PFSK-1 (cell line): ENCODE measurements around the gene RNF148.

Source experiments
- FOXP2 ChIP-seq: optimal IDR thresholded peaks from 2 replicates; pipeline ENCODE3; 2011; ENCODE audit warnings: borderline replicate concordance, control low read depth, inconsistent platforms; ENCODE audit not compliant: insufficient read depth; ENCODE audit errors: extremely low read length, extremely low read depth
- POLR2AphosphoS5 ChIP-seq: IDR thresholded peaks from 2 replicates; pipeline ENCODE4 v1.6.1; 2012; ENCODE audit warnings: low read depth, mild to moderate bottlenecking, control low read depth, low read length, moderate library complexity
- SIN3A ChIP-seq: IDR thresholded peaks from 2 replicates; pipeline ENCODE4 v1.6.1; 2012; ENCODE audit warnings: mild to moderate bottlenecking, low read length, moderate library complexity, borderline replicate concordance; ENCODE audit not compliant: insufficient read depth
- TAF1 ChIP-seq: IDR thresholded peaks from 2 replicates; pipeline ENCODE4 v1.6.1; 2012; ENCODE audit warnings: low read length, control low read depth, borderline replicate concordance; ENCODE audit not compliant: insufficient read depth
- TF ChIP-seq, protein P1 (sequence below), 2 experiments: IDR thresholded peaks; 2 replicates each; pipeline versions ENCODE4 v1.6.1 to v1.8.0; 2011 to 2012; ENCODE audit warnings: low read depth in 2 of 2, low read length in 2 of 2, control low read depth in 1 of 2, inconsistent platforms in 1 of 2, mild to moderate bottlenecking in 1 of 2, moderate library complexity in 1 of 2; ENCODE audit not compliant: insufficient read depth in 1 of 2

Gene RNF148

DNA sequence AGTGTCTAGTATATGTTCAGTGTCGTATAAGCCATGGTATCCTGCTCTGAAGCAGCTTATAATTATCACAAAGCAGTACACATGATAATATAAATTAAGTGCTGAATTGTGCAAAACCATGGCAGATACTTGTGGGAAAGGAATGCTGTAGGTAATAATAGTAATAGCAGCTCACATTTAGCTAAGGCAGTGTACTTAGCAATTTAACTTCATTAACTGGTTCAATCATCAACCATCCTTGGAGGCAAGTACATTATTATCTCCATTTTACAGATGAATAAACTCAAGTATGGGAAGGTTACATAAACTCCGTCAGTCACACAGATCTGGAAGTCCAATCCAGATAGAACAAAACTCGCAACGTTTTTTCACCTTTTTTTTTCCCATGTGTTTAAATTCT lies 21.6 kb upstream of the RNF148 start:
- TF ChIP-seq FOXP2, result no peak
- TF ChIP-seq, protein P1, sequence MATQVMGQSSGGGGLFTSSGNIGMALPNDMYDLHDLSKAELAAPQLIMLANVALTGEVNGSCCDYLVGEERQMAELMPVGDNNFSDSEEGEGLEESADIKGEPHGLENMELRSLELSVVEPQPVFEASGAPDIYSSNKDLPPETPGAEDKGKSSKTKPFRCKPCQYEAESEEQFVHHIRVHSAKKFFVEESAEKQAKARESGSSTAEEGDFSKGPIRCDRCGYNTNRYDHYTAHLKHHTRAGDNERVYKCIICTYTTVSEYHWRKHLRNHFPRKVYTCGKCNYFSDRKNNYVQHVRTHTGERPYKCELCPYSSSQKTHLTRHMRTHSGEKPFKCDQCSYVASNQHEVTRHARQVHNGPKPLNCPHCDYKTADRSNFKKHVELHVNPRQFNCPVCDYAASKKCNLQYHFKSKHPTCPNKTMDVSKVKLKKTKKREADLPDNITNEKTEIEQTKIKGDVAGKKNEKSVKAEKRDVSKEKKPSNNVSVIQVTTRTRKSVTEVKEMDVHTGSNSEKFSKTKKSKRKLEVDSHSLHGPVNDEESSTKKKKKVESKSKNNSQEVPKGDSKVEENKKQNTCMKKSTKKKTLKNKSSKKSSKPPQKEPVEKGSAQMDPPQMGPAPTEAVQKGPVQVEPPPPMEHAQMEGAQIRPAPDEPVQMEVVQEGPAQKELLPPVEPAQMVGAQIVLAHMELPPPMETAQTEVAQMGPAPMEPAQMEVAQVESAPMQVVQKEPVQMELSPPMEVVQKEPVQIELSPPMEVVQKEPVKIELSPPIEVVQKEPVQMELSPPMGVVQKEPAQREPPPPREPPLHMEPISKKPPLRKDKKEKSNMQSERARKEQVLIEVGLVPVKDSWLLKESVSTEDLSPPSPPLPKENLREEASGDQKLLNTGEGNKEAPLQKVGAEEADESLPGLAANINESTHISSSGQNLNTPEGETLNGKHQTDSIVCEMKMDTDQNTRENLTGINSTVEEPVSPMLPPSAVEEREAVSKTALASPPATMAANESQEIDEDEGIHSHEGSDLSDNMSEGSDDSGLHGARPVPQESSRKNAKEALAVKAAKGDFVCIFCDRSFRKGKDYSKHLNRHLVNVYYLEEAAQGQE (IDR thresholded peaks at IDR 0.05; ENCODE audit: insufficient read depth in 1 of 2, low read depth in 2 of 2, low read length in 2 of 2), result no peak

DNA sequence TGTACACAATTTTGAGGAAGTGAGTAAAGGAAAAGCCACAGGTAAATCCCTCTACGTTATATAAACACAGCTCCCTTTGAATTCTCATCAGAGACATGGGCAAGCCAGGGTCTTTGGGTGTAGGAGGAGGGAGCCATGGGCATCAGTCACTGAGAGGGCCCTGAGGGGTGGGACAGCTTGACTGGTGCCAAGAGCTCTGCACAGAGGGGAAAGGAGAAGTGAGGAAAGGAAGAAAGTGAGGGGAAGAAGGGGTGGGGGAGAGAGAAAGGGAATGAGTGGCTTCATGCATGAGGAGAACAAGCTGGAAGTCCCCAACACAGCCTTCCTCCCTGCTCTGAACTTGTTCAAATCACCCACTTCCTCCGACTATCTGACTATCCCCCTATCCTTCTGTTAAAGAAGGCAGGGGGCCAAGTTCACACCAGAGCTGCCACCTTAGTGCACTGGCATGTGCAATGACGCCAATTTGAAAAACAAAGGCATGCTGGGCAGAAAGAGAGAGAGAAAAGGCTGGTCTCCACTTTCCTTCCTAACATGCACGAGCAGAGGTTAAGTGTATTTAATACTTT lies 16.4 kb upstream of the RNF148 start:
- TF ChIP-seq FOXP2 (no peak), TAF1 (no peak), POLR2AphosphoS5 (no peak), SIN3A (no peak)
- TF ChIP-seq, protein P1 (IDR thresholded peaks at IDR 0.05; ENCODE audit: insufficient read depth in 1 of 2, low read depth in 2 of 2, low read length in 2 of 2), result no peak

DNA sequence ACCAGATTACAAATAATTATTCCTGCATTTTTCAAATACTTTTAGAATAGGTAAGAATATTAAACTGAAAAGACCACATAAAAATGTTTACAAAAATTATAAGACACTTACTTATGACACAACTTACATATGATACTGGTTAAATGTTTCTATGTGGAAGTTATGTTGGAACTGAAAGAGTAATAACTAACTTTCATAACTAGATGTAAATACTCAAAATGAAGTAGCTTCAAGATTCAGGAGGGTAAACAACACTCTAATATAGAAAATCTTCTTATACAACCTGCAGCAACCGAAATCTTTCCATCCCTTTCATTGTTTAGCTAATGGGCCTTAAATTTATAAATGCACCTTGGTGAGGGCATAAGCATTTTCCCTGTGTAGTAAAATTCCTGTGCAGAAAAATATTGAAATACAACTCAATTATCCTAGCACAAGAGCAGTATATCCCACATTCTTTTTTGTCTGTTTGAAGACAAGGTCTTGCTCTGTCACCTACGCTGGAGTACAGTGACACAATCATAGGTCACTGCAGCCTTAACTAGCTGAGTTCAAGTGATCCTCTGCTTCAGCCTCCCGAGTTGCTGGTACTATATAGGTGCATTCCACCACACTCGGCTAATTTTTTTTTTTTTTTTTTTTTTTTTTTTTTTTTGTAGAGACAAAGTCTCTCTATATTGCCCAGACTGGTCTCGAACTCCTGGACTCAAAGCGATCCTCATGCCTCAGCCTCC lies 14.8 kb upstream of the RNF148 start:
- TF ChIP-seq TAF1 (no peak), FOXP2 (no peak), POLR2AphosphoS5 (no peak), SIN3A (no peak)
- TF ChIP-seq, protein P1 (IDR thresholded peaks at IDR 0.05; ENCODE audit: insufficient read depth in 1 of 2, low read depth in 2 of 2, low read length in 2 of 2), result no peak

DNA sequence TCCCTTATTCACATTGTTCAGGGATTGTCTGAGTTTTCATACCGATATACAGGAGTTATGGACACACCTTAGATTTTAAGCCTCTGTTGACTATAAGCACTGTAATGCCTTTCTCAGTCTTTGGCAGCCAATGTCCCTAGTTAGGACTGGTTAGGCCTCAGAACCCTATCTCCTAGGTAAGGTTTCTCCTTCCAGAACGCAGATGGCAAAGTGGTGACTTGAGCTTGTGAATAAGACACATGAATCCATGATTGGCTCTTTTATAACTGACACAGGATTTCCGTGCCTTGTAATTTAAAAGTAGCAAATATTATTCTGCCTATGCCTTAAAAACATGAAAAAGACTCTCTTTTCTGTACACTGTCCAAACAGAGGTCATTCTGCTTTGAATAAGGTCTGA lies 12.5 kb upstream of the RNF148 start:
- TF ChIP-seq, protein P1 (IDR thresholded peaks at IDR 0.05; ENCODE audit: insufficient read depth in 1 of 2, low read depth in 2 of 2, low read length in 2 of 2), result no peak
- no peak for TF ChIP-seq FOXP2
- no peak for TF ChIP-seq TAF1
- no peak for TF ChIP-seq POLR2AphosphoS5
- TF ChIP-seq SIN3A, result no peak
